IMR-90 (cell line): ENCODE data around the gene RABL2B. TPM values are rescaled to one million over a fixed set of nuclear protein-coding genes. Genes with fewer than 3 reads are reported as not detected.
"Not testable (repeated sequence)": the region's sequence is repeated elsewhere in the genome, so short reads cannot be mapped to it uniquely, and the experiment has no call there.

Experiments
- ATAC-seq: fragments of 200-7000 bp; cut with Tn5 transposase; 2 replicates; pipeline ENCODE4 v1.9.1; 2020; ENCODE audit warnings: low read depth, mild to moderate bottlenecking, moderate library complexity
- BruUV-seq: library from RNA; stranded (reverse); fragments of 400-500 nt; replicated peaks from 2 replicates; lab custom pipeline; 2021; lab: Mats Ljungman, UMichigan
- CTCF ChIA-PET: fragments of 300-600 bp; formaldehyde crosslinking; extraction: SDS; loops from one replicate; lab custom pipeline; 2021; ENCODE audit warnings: antibody characterized with exemption; lab: Yijun Ruan, JAX
- POLR2A ChIA-PET: fragments of 300-600 bp; sonication (Branson Sonifier 250); formaldehyde crosslinking; loops from one replicate; lab custom pipeline; 2022; ENCODE audit warnings: antibody characterized with exemption; ENCODE audit not compliant: unreplicated experiment; lab: Charles Lee
- DNase-seq: peaks from one replicate; pipeline ENCODE4 v3.0.0; 2013
- H2AFZ ChIP-seq: replicated peaks from 2 replicates; pipeline ENCODE3; 2013; ENCODE audit warnings: low read length, mild to moderate bottlenecking; ENCODE audit not compliant: poor library complexity
- H2AK5ac ChIP-seq: 2 replicates; pipeline ENCODE4 v1.6.1; 2013; ENCODE audit warnings: low read depth, low read length, inconsistent platforms
- H2AK9ac ChIP-seq: replicated peaks from 2 replicates; pipeline ENCODE3; 2013; ENCODE audit warnings: mild to moderate bottlenecking, low read depth, low read length, moderate library complexity; ENCODE audit not compliant: poor library complexity
- H2BK120ac ChIP-seq: 2 replicates; pipeline ENCODE4 v1.6.1; 2013; ENCODE audit warnings: low read depth, low read length, inconsistent platforms
- H2BK15ac ChIP-seq: 3 replicates; pipeline ENCODE4 v1.6.1; 2013; ENCODE audit warnings: low read depth, low read length, inconsistent platforms
- H2BK20ac ChIP-seq: 2 replicates; pipeline ENCODE4 v1.6.1; 2013; ENCODE audit warnings: low read depth, mild to moderate bottlenecking, inconsistent platforms, low read length, moderate library complexity
- H2BK5ac ChIP-seq: 2 replicates; pipeline ENCODE4 v1.6.1; 2013; ENCODE audit warnings: mild to moderate bottlenecking, low read depth, low read length, inconsistent platforms; ENCODE audit not compliant: poor library complexity, severe bottlenecking
- H3K14ac ChIP-seq: replicated peaks from 2 replicates; pipeline ENCODE4 v1.6.1; 2013; ENCODE audit warnings: low read depth, low read length, inconsistent platforms
- H3K18ac ChIP-seq: 2 replicates; pipeline ENCODE4 v1.6.1; 2013; ENCODE audit warnings: low read depth, low read length, control low read depth
- H3K23ac ChIP-seq: 2 replicates; pipeline ENCODE4 v1.6.1; 2013; ENCODE audit warnings: low read depth, low read length, inconsistent platforms
- H3K27ac ChIP-seq: 2 replicates; pipeline ENCODE4 v1.5.1; 2013; ENCODE audit warnings: mild to moderate bottlenecking, control low read depth, low read length; ENCODE audit not compliant: insufficient read depth
- H3K27me3 ChIP-seq: 2 replicates; pipeline ENCODE4 v1.6.1; 2013; ENCODE audit warnings: low read length; ENCODE audit not compliant: control insufficient read depth, insufficient read depth
- H3K36me3 ChIP-seq: 2 replicates; pipeline ENCODE4 v1.6.1; 2013; ENCODE audit warnings: low read length, mixed read lengths; ENCODE audit not compliant: control insufficient read depth, insufficient read depth
- H3K4ac ChIP-seq: 2 replicates; pipeline ENCODE4 v1.6.1; 2013; ENCODE audit warnings: low read depth, low read length, inconsistent platforms
- H3K4me1 ChIP-seq: 2 replicates; pipeline ENCODE4 v1.6.1; 2013; ENCODE audit warnings: low read length, mixed read lengths; ENCODE audit not compliant: control insufficient read depth, insufficient read depth
- H3K4me2 ChIP-seq: 2 replicates; pipeline ENCODE4 v1.6.1; 2013; ENCODE audit warnings: low read depth, mild to moderate bottlenecking, control low read depth, low read length, moderate library complexity
- H3K4me3 ChIP-seq: 2 replicates; pipeline ENCODE4 v1.5.1; 2013; ENCODE audit warnings: low read depth, mild to moderate bottlenecking, control low read depth, low read length, moderate library complexity; ENCODE audit not compliant: insufficient read depth
- H3K56ac ChIP-seq: 2 replicates; pipeline ENCODE4 v1.6.1; 2013; ENCODE audit warnings: low read length, inconsistent platforms; ENCODE audit not compliant: insufficient read depth; ENCODE audit errors: extremely low read depth
- H3K79me1 ChIP-seq, 2 experiments: 2 replicates each; pipeline ENCODE4 v1.6.1; 2013; ENCODE audit warnings: low read length in 2 of 2, inconsistent platforms in 1 of 2, low read depth in 1 of 2
- H3K9ac ChIP-seq: 2 replicates; pipeline ENCODE4 v1.6.1; 2013; ENCODE audit warnings: low read depth, low read length, control low read depth
- H3K9me1 ChIP-seq: 2 replicates; pipeline ENCODE4 v1.6.1; 2013; ENCODE audit warnings: low read length, inconsistent platforms; ENCODE audit not compliant: insufficient read depth
- H3K9me3 ChIP-seq: 2 replicates; pipeline ENCODE4 v1.6.1; 2013; ENCODE audit warnings: low read length; ENCODE audit not compliant: control insufficient read depth, insufficient read depth
- H4K20me1 ChIP-seq: 2 replicates; pipeline ENCODE4 v1.6.1; 2013; ENCODE audit warnings: low read length, inconsistent platforms; ENCODE audit not compliant: insufficient read depth
- H4K5ac ChIP-seq: 2 replicates; pipeline ENCODE4 v1.6.1; 2013; ENCODE audit warnings: mild to moderate bottlenecking, low read depth, low read length, control low read depth
- H4K8ac ChIP-seq, 2 experiments: 2 replicates each; pipeline ENCODE4 v1.6.1; 2013; ENCODE audit warnings: low read depth in 2 of 2, low read length in 2 of 2, control low read depth in 1 of 2, inconsistent platforms in 1 of 2
- H4K91ac ChIP-seq: 2 replicates; pipeline ENCODE4 v1.6.1; 2013; ENCODE audit warnings: low read depth, low read length, inconsistent platforms; ENCODE audit not compliant: insufficient read depth
- FOS ChIP-seq: fragments of 150-350 bp; IDR thresholded peaks from 2 replicates; pipeline ENCODE4 v1.6.1; 2016; ENCODE audit warnings: low read depth, low read length
- WGBS, 2 experiments: methylation state at CpG; one replicate each; pipeline versions ENCODE4 v1.1.5 to v1.1.7; 2013; ENCODE audit warnings: missing lambda C conversion rate in 2 of 2; ENCODE audit not compliant: insufficient read length in 1 of 2; ENCODE audit errors: extremely low coverage in 2 of 2; 5-methylcytosine and 5-hydroxymethylcytosine counted together
- dilution Hi-C: fragments of 300-500 bp; cut with HindIII; formaldehyde crosslinking; loops from one replicate; pipeline ENCODE4 v1.14.3; 2018; ENCODE audit warnings: low sequenced_read_pairs; ENCODE audit not compliant: unreplicated experiment
- in situ Hi-C: fragments of 300-500 bp; cut with MboI; formaldehyde crosslinking; loops from 3 replicates; pipeline ENCODE4 v1.14.3; 2019; ENCODE audit warnings: low sequenced_read_pairs, inconsistent platforms, mixed read lengths
- intact Hi-C: fragments of 100-400 bp; cut with micrococcal nuclease; formaldehyde crosslinking; loops from 2 replicates; pipeline ENCODE4 v1.10.0; 2022
- polyA plus RNA-seq, 3 experiments: library from polyadenylated mRNA; depleted of rRNA; stranded (reverse); fragments of >200 nt; gene quantifications; 2 replicates each; pipeline ENCODE4 v1.2.3, GENCODE V29; 2012; ENCODE audit warnings: low replicate concordance in 1 of 3
- total RNA-seq: library from RNA; depleted of rRNA; stranded (reverse); fragments of >200 nt; gene quantifications from 2 replicates; pipeline ENCODE4 v1.2.3, GENCODE V29; 2012

Gene RABL2B
- total and polyA plus RNA-seq, 2 of the 4 experiments (the other 2 are of a cell fraction) = 8.4 to 23.3 TPM

DNA sequence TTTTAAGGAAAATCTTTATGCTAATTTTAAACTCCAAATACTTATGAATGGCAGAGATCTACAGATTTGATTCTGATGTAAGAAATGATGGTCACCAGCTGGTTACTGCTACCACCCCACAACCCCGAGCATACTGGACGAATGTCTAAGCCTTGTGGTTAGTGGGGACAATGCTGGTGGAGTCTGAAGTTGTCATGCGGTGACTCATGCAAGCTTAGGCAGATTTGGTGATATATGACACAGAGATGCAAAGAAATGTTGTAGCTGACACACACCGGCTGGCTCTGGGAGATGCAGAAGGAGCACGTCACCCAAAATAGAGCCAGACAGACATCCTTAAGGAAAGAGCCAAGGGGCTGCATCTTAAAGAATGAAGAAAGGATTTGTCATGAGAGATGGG, 3.5 kb upstream of the RABL2B start:
- CTCF ChIA-PET, H3K9ac ChIP-seq, H3K4me1 ChIP-seq, ATAC-seq, H3K27me3 ChIP-seq, DNase-seq, intact Hi-C loops, H3K4me2 ChIP-seq, H2BK20ac ChIP-seq, H4K20me1 ChIP-seq, H4K5ac ChIP-seq, BruUV-seq, H3K14ac ChIP-seq, H2BK5ac ChIP-seq, H4K91ac ChIP-seq, H2BK15ac ChIP-seq, H3K36me3 ChIP-seq, H3K27ac ChIP-seq, H2AK5ac ChIP-seq, in situ Hi-C loops, H3K56ac ChIP-seq, H2AFZ ChIP-seq, H2AK9ac ChIP-seq, H3K9me3 ChIP-seq, POLR2A ChIA-PET, H4K8ac ChIP-seq, H3K23ac ChIP-seq, H3K9me1 ChIP-seq, dilution Hi-C loops, H3K18ac ChIP-seq, H3K4me3 ChIP-seq, H2BK120ac ChIP-seq, H3K4ac ChIP-seq: not testable (repeated sequence)
- peaks cover 3 to 12% of the 10 kb centered on the region in 2 experiments; a peak in 3 of 4 replicates for H3K79me1 ChIP-seq
- WGBS, 2 experiments = no CpG with 5 or more reads among the region's 5 CpGs
- 0 out of 2 replicates have a peak, but pooled peaks have one; percentile 14 for TF ChIP-seq FOS

DNA sequence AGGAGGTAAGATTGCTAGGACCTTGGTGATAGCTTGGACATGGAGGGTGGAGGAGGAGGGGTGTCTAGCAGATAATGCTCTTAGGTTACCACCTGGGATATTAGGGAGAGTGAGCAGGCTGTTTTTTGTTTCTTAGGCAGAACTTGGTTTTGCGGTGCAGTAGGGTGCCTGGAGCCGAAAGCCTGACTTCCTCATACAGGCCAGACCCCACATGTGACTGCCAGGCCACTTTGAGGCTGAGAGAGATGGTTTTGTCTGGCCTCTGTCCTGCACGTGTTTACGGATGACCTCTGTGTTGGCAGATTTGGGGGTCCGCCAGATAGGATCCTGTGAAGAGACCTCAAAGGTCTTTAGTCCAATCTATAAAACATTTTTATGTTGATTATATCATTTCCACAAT, 1.9 kb upstream of the RABL2B start:
- H3K36me3 ChIP-seq, H2AK9ac ChIP-seq, H2AFZ ChIP-seq, H4K20me1 ChIP-seq, H2BK20ac ChIP-seq, DNase-seq, H2BK5ac ChIP-seq, ATAC-seq, H3K4me2 ChIP-seq, H4K5ac ChIP-seq, H3K9me3 ChIP-seq, in situ Hi-C loops, H3K4me1 ChIP-seq, H3K9me1 ChIP-seq, H3K9ac ChIP-seq, intact Hi-C loops, dilution Hi-C loops, POLR2A ChIA-PET, CTCF ChIA-PET, BruUV-seq, H3K27me3 ChIP-seq, H3K4me3 ChIP-seq, H4K91ac ChIP-seq, H4K8ac ChIP-seq, H3K56ac ChIP-seq, H2BK15ac ChIP-seq, H3K23ac ChIP-seq, H3K4ac ChIP-seq, H3K14ac ChIP-seq, H3K18ac ChIP-seq, H3K27ac ChIP-seq: not testable (repeated sequence)
- Histone ChIP-seq H2AK5ac (0 out of 2 replicates have a peak overlapping the region, but pooled peaks have one; percentile 24), H3K79me1 (peaks cover 3 to 12% of the 10 kb centered on the region in 2 experiments; a peak in 3 of 4 replicates), H2BK120ac (peak overlapping the region; percentile 72; the same call in 1 of the 2 replicates)
- WGBS, 2 experiments = no CpG with 5 or more reads among the region's 5 CpGs
